Activated CD4-positive, alpha-beta T cell treated with anti-CD3 and anti-CD28 coated beads, Interleukin-2, amount 10 ng/mL, durations not matched to agents 7 days and 5 days (primary cell): ENCODE data around the gene PTPMT1. TPM values are rescaled to one million over a fixed set of nuclear protein-coding genes. Genes with fewer than 3 reads are reported as not detected.

Experiments
- total RNA-seq, 2 experiments: library from RNA; stranded (reverse); gene quantifications; one replicate each; pipeline ENCODE4 v1.2.3, GENCODE V29; 2021

PTPMT1 gene
- total RNA-seq, 2 experiments from 2014 or later = 34.2 to 40.5 TPM

Other genes with a start within 250 kb of the PTPMT1 start
- not detected for gene MYBPC3, start 212.9 kb upstream of the PTPMT1 start, total RNA-seq
- not detected for gene SPI1, start 187.1 kb upstream of the PTPMT1 start, total RNA-seq
- gene SLC39A13, start 157.0 kb upstream of the PTPMT1 start, total RNA-seq = 10 to 100 TPM; 22.4 to 28.1 TPM
- 100 to 1,000 TPM; 153 to 162 TPM for gene PSMC3, start 139.2 kb upstream of the PTPMT1 start, total RNA-seq
- gene RAPSN, start 116.5 kb upstream of the PTPMT1 start, total RNA-seq = under 1 TPM; 0.48 to 0.50 TPM
- 100 to 1,000 TPM; 102 to 105 TPM for gene CELF1, start 12.5 kb upstream of the PTPMT1 start, total RNA-seq
- gene KBTBD4, start 13.4 kb downstream of the PTPMT1 start, total RNA-seq = 10 to 100 TPM; 17.2 to 20.3 TPM
- 100 to 1,000 TPM; 105 to 110 TPM for gene NDUFS3, start 13.5 kb downstream of the PTPMT1 start, total RNA-seq
- gene FAM180B, start 21.1 kb downstream of the PTPMT1 start, total RNA-seq = under 1 TPM in 1 of 2 experiments, not detected in 1; 0.25 TPM
- gene C1QTNF4, start 28.8 kb downstream of the PTPMT1 start, total RNA-seq = under 1 TPM in 1 of 2 experiments, not detected in 1; 0.22 TPM
- 10 to 100 TPM; 76.6 to 89.4 TPM for gene MTCH2, start 77.0 kb downstream of the PTPMT1 start, total RNA-seq
- 1 to 10 TPM; 4.9 to 5.9 TPM for gene AGBL2, start 149.8 kb downstream of the PTPMT1 start, total RNA-seq
- 100 to 1,000 TPM; 148 to 161 TPM for gene FNBP4, start 201.7 kb downstream of the PTPMT1 start, total RNA-seq